Fibroblast of pulmonary artery (primary cell): Measurements from ENCODE around the gene ARID2.

Experiments used
- DNase-seq: peaks from one replicate; pipeline ENCODE4 v3.0.0-alpha.2; 2010; ENCODE audit warnings: low read depth
- H3K4me3 ChIP-seq: replicated peaks from 2 replicates; pipeline ENCODE4 v1.5.1; 2011; ENCODE audit warnings: low read depth, mild to moderate bottlenecking, control low read depth, low read length, moderate library complexity
- TF ChIP-seq, protein P1 (sequence below): IDR thresholded peaks from 2 replicates; pipeline ENCODE4 v1.5.1; 2011; ENCODE audit warnings: mild to moderate bottlenecking, control low read depth, low read length, inconsistent platforms; ENCODE audit errors: missing control alignments

ARID2 gene

DNA sequence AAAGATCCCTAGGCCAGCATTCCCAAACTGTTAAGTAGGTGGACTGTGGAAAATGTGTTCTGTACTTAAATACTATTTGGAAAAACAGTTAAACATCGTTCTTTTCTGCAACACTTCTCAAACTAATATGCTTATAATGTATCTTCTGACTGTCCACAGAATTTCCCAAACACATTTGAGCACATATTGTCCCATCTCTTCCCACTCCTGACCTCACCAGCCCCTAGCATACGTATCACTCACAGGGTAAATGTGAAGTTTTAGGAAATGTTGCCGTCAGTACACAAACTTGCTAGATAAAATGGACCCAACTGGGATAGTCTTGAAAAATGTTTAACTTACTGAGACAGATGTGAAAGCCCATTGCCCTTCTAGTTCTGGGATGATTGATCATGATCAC, 27.7 kb downstream of the ARID2 start:
- TF ChIP-seq, protein P1, sequence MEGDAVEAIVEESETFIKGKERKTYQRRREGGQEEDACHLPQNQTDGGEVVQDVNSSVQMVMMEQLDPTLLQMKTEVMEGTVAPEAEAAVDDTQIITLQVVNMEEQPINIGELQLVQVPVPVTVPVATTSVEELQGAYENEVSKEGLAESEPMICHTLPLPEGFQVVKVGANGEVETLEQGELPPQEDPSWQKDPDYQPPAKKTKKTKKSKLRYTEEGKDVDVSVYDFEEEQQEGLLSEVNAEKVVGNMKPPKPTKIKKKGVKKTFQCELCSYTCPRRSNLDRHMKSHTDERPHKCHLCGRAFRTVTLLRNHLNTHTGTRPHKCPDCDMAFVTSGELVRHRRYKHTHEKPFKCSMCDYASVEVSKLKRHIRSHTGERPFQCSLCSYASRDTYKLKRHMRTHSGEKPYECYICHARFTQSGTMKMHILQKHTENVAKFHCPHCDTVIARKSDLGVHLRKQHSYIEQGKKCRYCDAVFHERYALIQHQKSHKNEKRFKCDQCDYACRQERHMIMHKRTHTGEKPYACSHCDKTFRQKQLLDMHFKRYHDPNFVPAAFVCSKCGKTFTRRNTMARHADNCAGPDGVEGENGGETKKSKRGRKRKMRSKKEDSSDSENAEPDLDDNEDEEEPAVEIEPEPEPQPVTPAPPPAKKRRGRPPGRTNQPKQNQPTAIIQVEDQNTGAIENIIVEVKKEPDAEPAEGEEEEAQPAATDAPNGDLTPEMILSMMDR: no peak
- no peak for DNase-seq
- H3K4me3 ChIP-seq: no peak overlapping the region

DNA sequence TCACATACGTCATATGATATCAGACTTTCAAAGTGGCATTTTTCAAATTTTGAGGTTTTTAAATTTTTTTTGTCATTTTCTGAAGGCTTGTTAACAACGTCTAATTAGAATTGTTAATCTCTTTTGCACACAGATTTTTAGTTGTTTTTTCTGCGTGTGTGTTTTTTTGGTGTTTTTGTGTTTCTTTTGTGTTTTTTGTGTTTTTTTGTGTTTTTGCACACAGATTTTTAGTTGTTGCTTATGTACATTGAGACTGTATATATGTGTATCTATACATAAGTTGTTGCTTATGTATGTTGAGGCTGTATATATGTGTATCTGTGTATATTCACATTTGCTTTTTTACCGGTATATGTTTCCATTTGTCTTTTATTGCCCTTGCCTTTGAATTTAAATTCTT, 30.8 kb downstream of the ARID2 start:
- no peak overlapping the region for H3K4me3 ChIP-seq
- TF ChIP-seq, protein P1: no peak
- DNase-seq: no peak

DNA sequence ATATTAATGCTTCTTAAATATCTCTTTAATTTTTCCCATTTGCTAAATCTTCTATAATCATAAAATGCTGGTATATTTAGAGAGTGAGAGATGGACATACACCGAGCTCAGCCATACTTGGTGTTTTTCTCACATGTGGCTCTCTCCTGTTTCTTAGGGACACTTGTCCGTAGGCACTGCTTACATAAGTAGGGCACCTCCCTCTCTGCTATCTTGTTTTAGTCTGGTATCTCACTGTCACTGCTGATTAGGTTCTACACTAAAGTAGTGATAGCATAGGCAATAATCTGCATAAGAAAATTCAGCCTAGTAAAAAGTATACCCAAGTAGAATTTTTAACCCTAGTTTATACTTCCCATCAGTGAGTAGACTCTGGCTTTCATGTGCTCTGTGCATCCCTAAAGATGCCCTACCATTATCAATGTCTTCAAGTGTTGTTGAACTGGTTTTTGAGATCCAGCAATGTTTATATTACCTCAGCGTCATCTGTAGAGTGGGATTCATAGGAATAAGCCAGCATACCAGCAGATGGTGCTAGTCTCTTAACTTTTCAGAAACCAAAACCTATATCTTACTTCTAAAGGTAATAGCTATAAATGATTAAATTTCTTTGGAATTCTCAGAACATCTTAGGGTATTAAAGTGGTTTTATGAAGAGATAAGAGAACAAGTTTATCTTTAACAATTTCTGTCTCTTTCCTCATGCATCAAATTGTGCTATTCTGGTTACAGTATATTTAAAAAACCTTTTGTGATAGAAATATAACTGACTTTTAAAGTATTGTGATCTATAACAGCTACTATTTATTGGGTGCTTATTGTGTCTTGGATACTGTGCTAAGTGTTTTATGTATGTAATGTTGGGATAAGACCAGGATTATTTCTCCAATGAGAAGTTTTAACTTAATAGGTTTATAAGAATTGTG, 32.9 kb downstream of the ARID2 start:
- peak; percentile 79 for DNase-seq
- TF ChIP-seq, protein P1: peak; percentile 77
- H3K4me3 ChIP-seq: no peak overlapping the region

DNA sequence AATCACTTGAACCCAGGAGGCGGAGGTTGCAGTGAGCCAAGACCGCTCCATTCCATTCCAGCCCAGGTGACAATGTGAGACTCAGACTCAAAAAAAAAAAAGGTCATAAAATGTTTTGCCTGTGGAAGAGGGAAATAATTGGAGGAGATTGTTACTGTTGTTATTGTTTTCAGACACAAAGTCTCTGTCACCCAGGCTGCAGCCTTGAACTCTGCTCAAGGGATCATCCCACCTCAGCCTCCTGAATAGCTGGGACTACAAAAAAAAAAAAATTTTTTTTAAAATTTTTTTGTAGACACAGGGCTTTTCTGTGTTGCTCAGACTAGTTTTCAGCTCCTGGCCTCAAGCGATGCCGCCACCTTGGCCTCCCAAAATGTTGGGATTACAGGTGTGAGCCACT, 33.9 kb downstream of the ARID2 start:
- DNase-seq: no peak
- TF ChIP-seq, protein P1: no peak

DNA sequence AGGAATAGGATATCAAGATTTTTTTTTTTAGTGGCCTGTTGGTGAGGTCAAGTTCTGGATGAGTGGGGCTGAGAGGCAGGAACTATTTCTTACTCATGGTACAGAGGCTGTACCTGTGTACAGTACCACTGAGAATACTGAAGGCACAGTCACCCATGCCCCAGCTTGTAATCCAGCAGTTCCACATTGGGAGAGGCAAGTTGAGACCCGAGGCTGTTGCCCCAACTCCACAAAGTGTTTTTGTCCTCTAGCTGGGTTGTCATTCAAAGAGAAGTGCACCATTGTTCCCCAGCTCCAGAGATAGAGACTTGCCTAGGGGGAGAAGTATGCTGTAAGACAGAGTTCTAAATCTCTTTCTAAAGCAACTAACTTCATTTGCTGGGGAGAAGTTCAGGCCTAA, 38.7 kb downstream of the ARID2 start:
- no peak overlapping the region for H3K4me3 ChIP-seq
- TF ChIP-seq, protein P1: no peak
- no peak for DNase-seq

More for the DNA sequence above, 33.9 kb downstream of the ARID2 start:
- H3K4me3 ChIP-seq: no peak overlapping the region

DNA sequence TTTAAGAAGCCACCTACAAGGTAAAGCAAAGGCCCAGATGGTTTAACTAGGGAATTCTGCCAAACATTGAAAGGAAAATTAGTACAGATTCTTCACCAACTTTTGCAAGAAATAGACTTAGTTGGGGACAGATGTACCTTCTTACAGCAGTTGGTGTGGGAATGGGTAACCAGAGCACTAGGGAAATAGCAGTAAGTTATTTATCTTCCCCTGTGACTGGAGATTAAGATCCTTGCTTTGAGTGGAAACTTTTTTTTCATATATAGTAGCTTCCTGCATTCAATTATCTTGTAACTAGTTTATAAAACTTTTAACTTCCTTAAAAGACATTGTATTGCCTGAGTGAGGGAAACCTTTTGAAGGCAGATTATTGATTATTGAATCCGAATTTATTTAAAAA, 44.2 kb downstream of the ARID2 start:
- H3K4me3 ChIP-seq: no peak overlapping the region
- TF ChIP-seq, protein P1: no peak
- no peak for DNase-seq
